ENCODE data around the gene CSF3. TPM values are rescaled to one million over a fixed set of nuclear protein-coding genes. Genes with fewer than 3 reads are reported as not detected.

Gene CSF3
- total and polyA plus RNA-seq, 11 donors: 0.14 to 1.3 (median 0.63) TPM; not detected in 7

DNA sequence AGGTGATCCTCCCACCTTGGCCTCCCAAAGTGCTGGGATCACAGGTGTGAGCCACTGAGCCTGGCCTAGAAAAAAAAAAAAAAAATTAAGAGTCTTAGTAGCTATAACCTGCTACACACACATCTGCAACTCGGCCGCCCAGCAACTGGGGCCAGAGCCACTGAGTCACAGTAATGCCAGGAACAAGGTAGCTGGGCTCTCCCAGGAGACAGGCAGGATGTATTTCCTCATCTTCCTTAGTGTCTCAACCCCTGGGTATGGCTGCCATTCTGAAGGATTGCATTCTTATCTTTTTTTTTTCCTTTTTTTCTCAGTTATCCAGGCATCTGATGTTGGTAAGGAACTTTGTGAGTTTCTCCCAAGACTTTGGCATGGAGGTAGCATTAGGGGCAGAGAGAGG is 41.7 kb upstream of the CSF3 start:
- peaks cover 0 to 11% (median 0%) of the 10 kb centered on the region in 9 donors for H3K27me3 ChIP-seq
- intact Hi-C loops (cut with DNase I): loop anchor here in 5 of 10 donors (5.0 to 10.0 kb wide), 4 partner anchors 51 to 219 kb away; no protein-coding TSS in a partner anchor
- no peaks in the 10 kb centered on the region for H3K36me3 ChIP-seq
- peaks cover 0 to 53% (median 0%) of the 10 kb centered on the region in 12 donors for H3K4me1 ChIP-seq
- DNase-seq (no peak), ATAC-seq (no peak)
- WGBS, 4 donors: 85 to 93% (median 89%) methylated on average over 2 of the region's 2 CpGs
- TF ChIP-seq, protein P1, sequence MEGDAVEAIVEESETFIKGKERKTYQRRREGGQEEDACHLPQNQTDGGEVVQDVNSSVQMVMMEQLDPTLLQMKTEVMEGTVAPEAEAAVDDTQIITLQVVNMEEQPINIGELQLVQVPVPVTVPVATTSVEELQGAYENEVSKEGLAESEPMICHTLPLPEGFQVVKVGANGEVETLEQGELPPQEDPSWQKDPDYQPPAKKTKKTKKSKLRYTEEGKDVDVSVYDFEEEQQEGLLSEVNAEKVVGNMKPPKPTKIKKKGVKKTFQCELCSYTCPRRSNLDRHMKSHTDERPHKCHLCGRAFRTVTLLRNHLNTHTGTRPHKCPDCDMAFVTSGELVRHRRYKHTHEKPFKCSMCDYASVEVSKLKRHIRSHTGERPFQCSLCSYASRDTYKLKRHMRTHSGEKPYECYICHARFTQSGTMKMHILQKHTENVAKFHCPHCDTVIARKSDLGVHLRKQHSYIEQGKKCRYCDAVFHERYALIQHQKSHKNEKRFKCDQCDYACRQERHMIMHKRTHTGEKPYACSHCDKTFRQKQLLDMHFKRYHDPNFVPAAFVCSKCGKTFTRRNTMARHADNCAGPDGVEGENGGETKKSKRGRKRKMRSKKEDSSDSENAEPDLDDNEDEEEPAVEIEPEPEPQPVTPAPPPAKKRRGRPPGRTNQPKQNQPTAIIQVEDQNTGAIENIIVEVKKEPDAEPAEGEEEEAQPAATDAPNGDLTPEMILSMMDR (IDR thresholded peaks at IDR 0.05): no peak
- TF ChIP-seq POLR2A (IDR thresholded peaks at IDR 0.05): no peak
- no peak overlapping the region for H3K4me3 ChIP-seq
- H3K9me3 ChIP-seq: no peaks in the 10 kb centered on the region
- peak overlapping the region in 1 of 12 donors; percentile 81 for H3K27ac ChIP-seq

DNA sequence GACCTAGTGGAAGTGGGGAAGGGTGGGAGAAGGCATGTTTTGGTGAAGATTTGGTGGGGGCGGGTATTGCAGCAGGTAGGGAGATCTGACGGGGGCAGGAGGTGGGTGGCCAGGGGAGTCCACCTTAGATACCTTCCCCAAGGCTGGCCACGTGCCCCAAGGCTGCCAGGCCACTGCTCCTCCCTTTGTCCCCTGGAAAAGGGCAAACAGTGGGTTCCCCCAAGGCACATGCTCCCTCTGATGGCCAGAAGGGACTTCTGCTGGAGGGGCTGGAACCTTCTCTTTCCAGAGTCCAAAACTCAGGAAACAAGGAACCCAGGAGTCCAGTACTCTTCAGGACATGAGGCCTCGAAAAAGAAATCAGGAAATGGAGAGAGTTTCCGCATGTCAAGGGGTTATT is 40.8 kb upstream of the CSF3 start:
- Histone ChIP-seq H3K4me3 (no peak overlapping the region), H3K9me3 (no peaks in the 10 kb centered on the region), H3K36me3 (no peaks in the 10 kb centered on the region), H3K27me3 (peaks cover 0 to 11% (median 0%) of the 10 kb centered on the region in 9 donors), H3K27ac (peak overlapping the region in 1 of 12 donors; percentile 81), H3K4me1 (peaks cover 0 to 50% (median 0%) of the 10 kb centered on the region in 12 donors)
- DNase-seq (no peak), ATAC-seq (no peak)
- intact Hi-C loops (cut with DNase I): loop anchor here in 5 of 10 donors (2.0 to 10.0 kb wide), 5 partner anchors 14 to 220 kb away; no protein-coding TSS in a partner anchor
- TF ChIP-seq, protein P1 (IDR thresholded peaks at IDR 0.05): no peak
- no peak for TF ChIP-seq POLR2A (IDR thresholded peaks at IDR 0.05)
- 79 to 83% (median 80%) methylated on average over 5 of the region's 5 CpGs for WGBS, 4 donors

DNA sequence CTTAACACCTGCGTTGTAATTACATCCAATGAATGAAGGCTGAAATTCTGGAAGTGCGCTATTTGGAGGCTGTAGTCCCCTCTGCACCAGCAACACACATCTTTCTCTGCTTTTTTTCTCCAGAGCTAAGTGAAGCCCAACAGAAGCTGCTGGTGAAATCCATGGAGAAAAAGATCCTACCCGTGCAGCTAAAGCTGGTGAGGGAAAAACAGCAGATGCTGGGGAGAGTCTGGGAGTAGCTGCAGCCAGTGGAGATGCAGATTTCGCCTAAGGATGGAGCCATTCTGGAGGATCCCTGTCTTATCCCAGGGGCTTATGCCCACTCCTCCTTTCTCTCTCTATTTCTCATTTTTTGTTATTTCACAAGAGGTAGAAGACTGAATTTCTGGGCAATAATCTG is 39.4 kb upstream of the CSF3 start:
- H3K4me3 ChIP-seq: no peak overlapping the region
- H3K27me3 ChIP-seq: peaks cover 0 to 11% (median 0%) of the 10 kb centered on the region in 9 donors
- 65 to 71% (median 67%) methylated on average over 4 of the region's 4 CpGs for WGBS, 4 donors
- no peaks in the 10 kb centered on the region for H3K36me3 ChIP-seq
- no peak overlapping the region for H3K27ac ChIP-seq
- peaks cover 0 to 47% (median 3%) of the 10 kb centered on the region in 12 donors for H3K4me1 ChIP-seq
- H3K9me3 ChIP-seq: no peaks in the 10 kb centered on the region
- ATAC-seq: no peak
- intact Hi-C loops (cut with DNase I): loop anchor here in 5 of 10 donors (2.0 to 10.0 kb wide), 4 partner anchors 15 to 221 kb away; no protein-coding TSS in a partner anchor
- TF ChIP-seq POLR2A (IDR thresholded peaks at IDR 0.05): no peak
- TF ChIP-seq, protein P1 (IDR thresholded peaks at IDR 0.05): no peak
- DNase-seq: no peak

DNA sequence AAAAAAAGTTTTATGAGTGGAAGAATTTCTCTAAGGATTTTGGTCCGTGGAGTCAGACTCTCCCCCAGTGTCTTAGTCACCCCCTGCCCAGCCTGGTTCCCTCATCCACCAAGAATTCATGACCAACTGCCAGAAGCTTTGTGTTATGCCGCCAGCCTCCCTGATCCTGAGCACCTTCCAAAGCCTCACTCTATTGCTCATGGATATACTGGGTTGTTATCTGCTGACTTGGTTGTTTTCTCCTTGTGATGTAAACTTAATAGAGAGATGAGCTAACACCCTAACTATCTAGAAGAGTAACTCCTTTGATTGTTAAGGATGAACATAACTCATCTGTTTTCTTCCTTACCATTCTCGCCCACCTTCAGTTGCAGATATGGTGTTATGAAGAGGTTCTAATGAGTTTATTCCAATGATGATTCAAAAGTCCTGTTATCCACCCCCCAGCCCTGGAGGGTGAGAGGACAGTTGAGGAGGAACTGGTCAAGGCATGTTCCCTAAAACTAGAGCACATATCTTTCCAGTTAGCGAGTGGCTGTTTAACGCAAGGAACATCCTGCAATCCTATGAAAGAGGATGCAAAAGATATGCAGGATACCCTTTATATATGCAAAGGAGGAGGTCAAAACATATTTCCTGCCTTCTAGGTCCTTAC is 36.1 kb upstream of the CSF3 start:
- H3K27ac ChIP-seq: peak overlapping the region in 1 of 12 donors; percentile 94
- ATAC-seq (no peak), DNase-seq (no peak)
- 71 to 81% (median 73%) methylated on average over 5 of the region's 5 CpGs for WGBS, 4 donors
- TF ChIP-seq, protein P1 (IDR thresholded peaks at IDR 0.05): no peak
- TF ChIP-seq POLR2A (IDR thresholded peaks at IDR 0.05): no peak
- peak overlapping the region in 1 of 12 donors; percentile 99 for H3K4me3 ChIP-seq
- H3K9me3 ChIP-seq: no peaks in the 10 kb centered on the region
- peaks cover 0 to 10% (median 4%) of the 10 kb centered on the region in 9 donors for H3K36me3 ChIP-seq
- peaks cover 7 to 42% (median 23%) of the 10 kb centered on the region in 12 donors for H3K4me1 ChIP-seq
- intact Hi-C loops (cut with DNase I): loop anchor here in 6 of 10 donors (1.0 to 10.0 kb wide), 4 partner anchors 19 to 224 kb away; no protein-coding TSS in a partner anchor
- peaks cover 0 to 6% (median 0%) of the 10 kb centered on the region in 9 donors for H3K27me3 ChIP-seq

All from heart left ventricle (tissue), 16 donors.